22Rv1 (cell line): ENCODE measurements around the gene PNLIPRP1.

Source experiments
- H3K27ac ChIP-seq: fragments of 450-650 bp; 2 replicates; pipeline ENCODE4 v1.5.1; 2017
- ZFX ChIP-seq: fragments of 450-650 bp; IDR thresholded peaks from 2 replicates; pipeline ENCODE4 v1.6.1; 2017; ENCODE audit warnings: antibody characterized with exemption, borderline replicate concordance
- TF ChIP-seq, protein P1 (sequence below): fragments of 450-650 bp; IDR thresholded peaks from 2 replicates; pipeline ENCODE4 v1.5.1; 2017; ENCODE audit warnings: mild to moderate bottlenecking

The PNLIPRP1 gene

GRCh38 chr10:116598329-116598728, 7.6 kb downstream of the PNLIPRP1 start:
- TF ChIP-seq, protein P1, sequence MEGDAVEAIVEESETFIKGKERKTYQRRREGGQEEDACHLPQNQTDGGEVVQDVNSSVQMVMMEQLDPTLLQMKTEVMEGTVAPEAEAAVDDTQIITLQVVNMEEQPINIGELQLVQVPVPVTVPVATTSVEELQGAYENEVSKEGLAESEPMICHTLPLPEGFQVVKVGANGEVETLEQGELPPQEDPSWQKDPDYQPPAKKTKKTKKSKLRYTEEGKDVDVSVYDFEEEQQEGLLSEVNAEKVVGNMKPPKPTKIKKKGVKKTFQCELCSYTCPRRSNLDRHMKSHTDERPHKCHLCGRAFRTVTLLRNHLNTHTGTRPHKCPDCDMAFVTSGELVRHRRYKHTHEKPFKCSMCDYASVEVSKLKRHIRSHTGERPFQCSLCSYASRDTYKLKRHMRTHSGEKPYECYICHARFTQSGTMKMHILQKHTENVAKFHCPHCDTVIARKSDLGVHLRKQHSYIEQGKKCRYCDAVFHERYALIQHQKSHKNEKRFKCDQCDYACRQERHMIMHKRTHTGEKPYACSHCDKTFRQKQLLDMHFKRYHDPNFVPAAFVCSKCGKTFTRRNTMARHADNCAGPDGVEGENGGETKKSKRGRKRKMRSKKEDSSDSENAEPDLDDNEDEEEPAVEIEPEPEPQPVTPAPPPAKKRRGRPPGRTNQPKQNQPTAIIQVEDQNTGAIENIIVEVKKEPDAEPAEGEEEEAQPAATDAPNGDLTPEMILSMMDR = no peak
- no peak for TF ChIP-seq ZFX
- no peak overlapping the region for H3K27ac ChIP-seq

DNA sequence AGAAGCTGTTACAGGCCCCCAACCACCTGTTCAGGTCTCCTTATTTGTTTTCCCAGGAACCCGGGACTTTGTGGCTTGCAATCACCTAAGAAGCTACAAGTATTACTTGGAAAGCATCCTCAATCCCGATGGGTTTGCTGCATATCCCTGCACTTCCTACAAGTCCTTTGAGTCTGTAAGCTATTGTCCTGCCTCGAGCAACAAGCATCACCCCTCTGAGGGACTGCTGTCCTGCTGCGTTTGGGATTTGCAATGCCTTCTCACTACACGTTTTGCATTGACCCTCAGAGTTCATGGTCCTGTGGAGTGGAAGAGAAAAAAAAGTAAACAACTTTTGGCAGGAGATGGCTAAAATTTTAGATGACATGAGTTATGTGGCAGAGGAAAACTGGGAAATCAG, 9.2 kb downstream of the PNLIPRP1 start:
- H3K27ac ChIP-seq = no peak overlapping the region
- TF ChIP-seq ZFX = no peak

GRCh38 chr10:116602648-116603400, 12.1 kb downstream of the PNLIPRP1 start:
- TF ChIP-seq, protein P1 = no peak
- TF ChIP-seq ZFX = no peak
- H3K27ac ChIP-seq = no peak overlapping the region

GRCh38 chr10:116606061-116606483, 15.3 kb downstream of the PNLIPRP1 start:
- H3K27ac ChIP-seq = no peak overlapping the region
- no peak for TF ChIP-seq ZFX
- TF ChIP-seq, protein P1 = no peak

- TF ChIP-seq, protein P1 = no peak
- TF ChIP-seq ZFX = no peak
These were observed 16.6 kb downstream of the PNLIPRP1 start for GRCh38 chr10:116607336-116607735.

GRCh38 chr10:116608686-116609594, 18.2 kb downstream of the PNLIPRP1 start:
- no peak for TF ChIP-seq ZFX
- TF ChIP-seq, protein P1 = no peak
- no peak overlapping the region for H3K27ac ChIP-seq

More at GRCh38 chr10:116607336-116607735, 16.6 kb downstream of the PNLIPRP1 start:
- H3K27ac ChIP-seq = no peak overlapping the region

DNA sequence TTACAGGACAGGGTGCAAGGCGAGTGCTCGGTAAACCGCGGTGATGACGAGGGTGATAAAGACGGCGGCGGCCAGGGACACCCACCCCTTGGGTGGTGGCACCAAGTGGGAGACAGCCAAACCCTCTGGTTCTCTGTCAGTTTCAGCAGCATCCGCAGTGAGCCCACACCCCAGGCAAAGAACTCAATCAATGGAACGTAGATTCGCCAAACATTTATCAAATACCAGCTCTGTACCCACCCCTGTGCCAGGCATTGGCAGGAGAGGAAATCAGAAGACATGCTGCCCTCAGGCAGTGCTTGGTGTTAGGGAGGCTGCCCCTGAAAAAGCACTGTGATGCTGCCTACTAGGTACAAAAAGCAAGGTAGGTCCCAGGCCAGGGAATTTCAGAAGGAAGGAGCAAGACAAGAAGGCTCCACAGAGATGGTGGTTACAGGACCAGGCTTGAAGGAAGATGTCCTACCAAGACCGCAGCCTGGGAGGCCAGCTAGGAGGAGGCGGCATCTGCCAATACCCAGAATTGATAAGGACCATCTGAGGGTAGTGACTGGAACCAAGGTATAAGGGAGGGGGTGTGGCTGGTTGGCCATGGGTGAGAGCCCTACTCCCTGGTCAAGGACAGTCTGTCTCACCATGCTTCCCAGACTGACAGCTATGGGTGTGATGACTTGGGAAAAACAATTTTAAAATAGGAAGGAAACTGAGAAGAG, 19.8 kb downstream of the PNLIPRP1 start:
- TF ChIP-seq, protein P1 = no peak
- TF ChIP-seq ZFX = no peak
- no peak overlapping the region for H3K27ac ChIP-seq
